ENCODE data around the gene SH3D19. TPM values are rescaled to one million over a fixed set of nuclear protein-coding genes. Genes with fewer than 3 reads are reported as not detected.
"Not testable (repeated sequence)": the region's sequence is repeated elsewhere in the genome, so short reads cannot be mapped to it uniquely, and the experiment has no call there.

Gene SH3D19
- total RNA-seq, 1 donor from 2014 or later = 25.1 TPM

DNA sequence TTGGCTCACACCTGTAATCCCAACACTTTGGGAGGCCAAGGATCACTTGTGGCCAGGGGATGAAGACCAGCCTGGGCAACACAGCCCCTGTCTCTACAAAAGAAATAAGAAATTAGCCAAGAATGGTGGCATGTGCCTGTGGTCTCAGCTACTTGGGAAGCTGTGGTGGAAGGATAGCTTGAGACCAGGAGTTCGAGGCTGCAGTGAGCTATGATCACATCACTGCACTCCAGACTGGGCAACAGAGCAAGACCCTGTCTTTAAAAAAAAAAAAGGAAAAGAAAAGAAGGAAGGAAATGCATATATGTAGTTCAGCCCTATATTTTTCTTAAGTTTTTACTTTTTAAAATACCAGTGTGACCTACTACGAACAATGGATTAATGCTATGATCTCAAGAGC, 33.4 kb downstream of the SH3D19 start:
- TF ChIP-seq, protein P1, sequence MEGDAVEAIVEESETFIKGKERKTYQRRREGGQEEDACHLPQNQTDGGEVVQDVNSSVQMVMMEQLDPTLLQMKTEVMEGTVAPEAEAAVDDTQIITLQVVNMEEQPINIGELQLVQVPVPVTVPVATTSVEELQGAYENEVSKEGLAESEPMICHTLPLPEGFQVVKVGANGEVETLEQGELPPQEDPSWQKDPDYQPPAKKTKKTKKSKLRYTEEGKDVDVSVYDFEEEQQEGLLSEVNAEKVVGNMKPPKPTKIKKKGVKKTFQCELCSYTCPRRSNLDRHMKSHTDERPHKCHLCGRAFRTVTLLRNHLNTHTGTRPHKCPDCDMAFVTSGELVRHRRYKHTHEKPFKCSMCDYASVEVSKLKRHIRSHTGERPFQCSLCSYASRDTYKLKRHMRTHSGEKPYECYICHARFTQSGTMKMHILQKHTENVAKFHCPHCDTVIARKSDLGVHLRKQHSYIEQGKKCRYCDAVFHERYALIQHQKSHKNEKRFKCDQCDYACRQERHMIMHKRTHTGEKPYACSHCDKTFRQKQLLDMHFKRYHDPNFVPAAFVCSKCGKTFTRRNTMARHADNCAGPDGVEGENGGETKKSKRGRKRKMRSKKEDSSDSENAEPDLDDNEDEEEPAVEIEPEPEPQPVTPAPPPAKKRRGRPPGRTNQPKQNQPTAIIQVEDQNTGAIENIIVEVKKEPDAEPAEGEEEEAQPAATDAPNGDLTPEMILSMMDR (conservative IDR thresholded peaks at IDR 0.05) = no peak
- no peak overlapping the region for H3K4me3 Mint-ChIP-seq
- no peak for DNase-seq (ENCODE audit: low read depth, low spot score)

DNA sequence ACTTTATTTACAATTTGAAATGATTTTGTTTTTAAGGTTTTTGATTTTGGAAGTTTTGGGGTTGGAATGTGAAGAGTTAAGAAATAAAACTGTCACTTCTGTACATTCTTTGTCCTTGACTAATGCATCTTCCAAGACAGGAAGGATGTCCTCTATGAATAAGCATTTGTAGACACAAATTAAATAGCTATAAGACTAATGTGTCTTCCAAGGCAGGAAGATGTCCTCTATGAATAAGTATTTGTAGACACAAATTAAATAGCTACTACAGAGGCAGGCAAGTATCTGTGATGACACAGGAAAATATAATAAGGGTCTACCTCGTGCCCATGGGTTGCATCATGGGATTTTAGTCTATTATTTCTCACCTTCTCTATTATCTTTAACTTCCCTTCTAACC, 33.9 kb downstream of the SH3D19 start:
- peaks cover 23% of the 10 kb centered on the region for H3K36me3 Mint-ChIP-seq (ENCODE audit: low read depth)
- TF ChIP-seq, protein P1 (conservative IDR thresholded peaks at IDR 0.05) = no peak
- no peak for DNase-seq (ENCODE audit: low read depth, low spot score)
- no peak overlapping the region for H3K4me3 Mint-ChIP-seq
- peaks cover 12% of the 10 kb centered on the region for H3K9me3 Mint-ChIP-seq
- no peaks in the 10 kb centered on the region for H3K27me3 Mint-ChIP-seq (ENCODE audit: low read depth)
- no peak overlapping the region for H3K27ac Mint-ChIP-seq (ENCODE audit: unreplicated experiment)
- H3K4me1 Mint-ChIP-seq = peaks cover 10% of the 10 kb centered on the region

More for the DNA sequence above, 33.4 kb downstream of the SH3D19 start:
- Mint-ChIP-seq H3K9me3 (peaks cover 12% of the 10 kb centered on the region), H3K27me3 (ENCODE audit: low read depth) (no peaks in the 10 kb centered on the region), H3K4me1 (peaks cover 10% of the 10 kb centered on the region), H3K36me3 (ENCODE audit: low read depth) (peaks cover 23% of the 10 kb centered on the region), H3K27ac (ENCODE audit: unreplicated experiment) (no peak overlapping the region)

- Mint-ChIP-seq H3K27ac (ENCODE audit: unreplicated experiment) (no peak overlapping the region), H3K4me1 (peaks cover 10% of the 10 kb centered on the region), H3K36me3 (ENCODE audit: low read depth) (peaks cover 20% of the 10 kb centered on the region), H3K9me3 (peaks cover 8% of the 10 kb centered on the region), H3K27me3 (ENCODE audit: low read depth) (no peaks in the 10 kb centered on the region), H3K4me3 (no peak overlapping the region)
- TF ChIP-seq, protein P1 (conservative IDR thresholded peaks at IDR 0.05) = no peak
- no peak for DNase-seq (ENCODE audit: low read depth, low spot score)
Observed at GRCh38 chr4:151287409-151287808, 38.0 kb downstream of the SH3D19 start.

GRCh38 chr4:151284534-151285245, 40.7 kb downstream of the SH3D19 start:
- Mint-ChIP-seq H3K9me3 (no peaks in the 10 kb centered on the region), H3K27me3 (ENCODE audit: low read depth) (no peaks in the 10 kb centered on the region), H3K27ac (ENCODE audit: unreplicated experiment) (no peak overlapping the region), H3K36me3 (ENCODE audit: low read depth) (peaks cover 8% of the 10 kb centered on the region), H3K4me3 (no peak overlapping the region), H3K4me1 (peaks cover 18% of the 10 kb centered on the region)
- no peak for DNase-seq (ENCODE audit: low read depth, low spot score)
- TF ChIP-seq, protein P1 (conservative IDR thresholded peaks at IDR 0.05) = no peak

DNA sequence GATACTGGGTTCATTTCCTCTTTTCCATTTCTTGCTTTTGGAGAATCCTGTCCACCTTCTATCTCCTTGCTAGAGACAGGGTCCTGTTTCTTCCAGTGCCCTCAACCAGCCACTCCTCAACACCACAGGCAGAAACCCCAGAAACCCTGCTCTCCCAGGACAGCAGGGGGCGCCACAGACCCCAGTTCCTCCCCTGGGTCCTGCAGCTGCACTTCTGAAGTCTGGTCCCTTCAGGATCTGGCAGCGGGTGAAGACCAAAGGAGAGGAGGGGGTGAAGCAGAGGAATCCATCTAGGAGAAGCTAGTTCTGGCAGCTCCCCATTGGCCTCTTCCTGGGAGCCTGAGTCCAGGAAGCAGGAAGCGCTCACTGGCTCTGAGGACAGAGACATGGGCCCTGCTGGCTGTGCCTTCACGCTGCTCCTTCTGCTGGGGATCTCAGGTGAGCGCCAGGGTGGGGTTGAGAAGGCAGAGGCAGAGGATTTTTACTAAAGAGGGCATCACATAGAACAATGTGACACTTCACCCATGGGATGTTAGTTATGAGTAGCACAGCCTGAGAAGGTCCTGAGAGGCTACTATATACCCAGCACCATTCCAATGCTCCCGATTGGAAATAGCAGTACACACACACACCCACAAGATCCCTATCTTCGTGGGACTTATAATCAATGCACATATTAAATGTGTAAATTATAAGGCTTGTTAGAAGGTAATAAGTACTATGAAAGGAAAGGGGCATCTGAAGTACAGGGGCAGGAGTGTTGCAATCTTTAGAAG, 48.4 kb downstream of the SH3D19 start, which contains the start of gene PRSS48:
PRSS48 (plus strand) TSS at position 375 of the 776 bp plus-strand sequence; CDS start at position 387, 12 bp downstream.
- TF ChIP-seq, protein P1 (conservative IDR thresholded peaks at IDR 0.05) = peak; percentile 73
- Mint-ChIP-seq H3K4me3 (no peak within 1 kb of the TSS), H3K27ac (ENCODE audit: unreplicated experiment) (no peak within 1 kb of the TSS), H3K27me3 (ENCODE audit: low read depth) (no peaks in the 10 kb centered on the region), H3K4me1 (peaks cover 8% of the 10 kb centered on the region), H3K9me3 (no peaks in the 10 kb centered on the region), H3K36me3 (ENCODE audit: low read depth) (no peaks in the 10 kb centered on the region)
- peak; percentile 63 for DNase-seq (ENCODE audit: low read depth, low spot score)

DNA sequence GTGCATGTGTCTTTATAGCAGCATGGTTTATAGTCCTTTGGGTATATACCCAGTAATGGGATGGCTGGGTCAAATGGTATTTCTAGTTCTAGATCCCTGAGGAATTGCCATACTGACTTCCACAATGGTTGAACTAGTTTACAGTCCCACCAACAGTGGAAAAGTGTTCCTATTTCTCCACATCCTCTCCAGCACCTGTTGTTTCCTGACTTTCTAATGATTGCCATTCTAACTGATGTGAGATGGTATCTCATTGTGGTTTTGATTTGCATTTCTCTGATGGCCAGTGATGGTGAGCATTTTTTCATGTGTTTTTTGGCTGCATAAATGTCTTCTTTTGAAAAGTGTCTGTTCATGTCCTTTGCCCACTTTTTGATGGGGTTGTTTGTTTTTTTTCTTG, 56.5 kb downstream of the SH3D19 start:
- peaks cover 13% of the 10 kb centered on the region for H3K36me3 Mint-ChIP-seq (ENCODE audit: low read depth)
- not testable (repeated sequence) for H3K9me3 Mint-ChIP-seq; DNase-seq (ENCODE audit: low read depth, low spot score); H3K4me1 Mint-ChIP-seq; H3K27ac Mint-ChIP-seq (ENCODE audit: unreplicated experiment); H3K27me3 Mint-ChIP-seq (ENCODE audit: low read depth); H3K4me3 Mint-ChIP-seq
